Measurements from ENCODE around the gene LGALS9. TPM values are rescaled to one million over a fixed set of nuclear protein-coding genes. Genes with fewer than 3 reads are reported as not detected.
"Not testable (repeated sequence)": the region's sequence is repeated elsewhere in the genome, so short reads cannot be mapped to it uniquely, and the experiment has no call there.

LGALS9 gene
- total and polyA plus RNA-seq, 2 donors (not counting 1 experiment from before 2014, with no cell fraction given) = 1.7 to 2.1 TPM

DNA sequence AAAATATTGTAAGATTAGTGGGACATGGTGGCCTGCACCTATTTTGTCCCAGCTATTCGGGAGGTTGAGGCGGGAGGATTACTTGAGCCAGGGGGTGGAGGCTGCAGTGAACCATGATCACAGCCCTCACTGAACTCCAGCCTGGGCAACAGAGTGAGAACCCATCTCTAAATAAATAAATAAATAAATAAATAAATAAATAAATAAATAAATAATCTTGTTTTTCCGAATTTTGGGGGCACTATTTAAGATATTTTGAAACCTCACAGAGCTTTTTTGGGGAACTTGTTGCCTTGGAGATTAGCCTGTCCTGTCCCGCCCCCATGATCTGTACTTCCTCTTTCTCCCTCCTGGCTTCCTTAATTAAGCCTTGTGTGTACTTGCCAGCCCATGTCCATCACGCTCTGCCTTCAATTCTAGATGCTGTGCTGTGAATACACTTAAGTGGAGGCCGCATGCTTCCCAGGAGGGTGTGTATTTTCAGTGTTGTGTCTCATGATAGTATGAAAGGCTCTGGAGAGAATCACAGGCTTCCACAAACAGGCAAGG is 4.4 kb downstream of the LGALS9 start:
- no peak overlapping the region for H2AFZ ChIP-seq (ENCODE audit: low read length)
- H3K27ac ChIP-seq (ENCODE audit: insufficient read depth, low read length) = no peak overlapping the region
- H3K27me3 ChIP-seq (ENCODE audit: control insufficient read depth, insufficient read depth, low read length) = no peaks in the 10 kb centered on the region
- H3K4me3 ChIP-seq (replicated peaks in 1 of 4; ENCODE audit: control extremely low read depth in 1 of 4, insufficient read depth in 1 of 4, low read depth in 3 of 4, low read length in 4 of 4) = no peak overlapping the region
- TF ChIP-seq EZH2 (IDR thresholded peaks at IDR 0.05; ENCODE audit: low read length, missing control alignments) = no peak
- TF ChIP-seq, protein P1, sequence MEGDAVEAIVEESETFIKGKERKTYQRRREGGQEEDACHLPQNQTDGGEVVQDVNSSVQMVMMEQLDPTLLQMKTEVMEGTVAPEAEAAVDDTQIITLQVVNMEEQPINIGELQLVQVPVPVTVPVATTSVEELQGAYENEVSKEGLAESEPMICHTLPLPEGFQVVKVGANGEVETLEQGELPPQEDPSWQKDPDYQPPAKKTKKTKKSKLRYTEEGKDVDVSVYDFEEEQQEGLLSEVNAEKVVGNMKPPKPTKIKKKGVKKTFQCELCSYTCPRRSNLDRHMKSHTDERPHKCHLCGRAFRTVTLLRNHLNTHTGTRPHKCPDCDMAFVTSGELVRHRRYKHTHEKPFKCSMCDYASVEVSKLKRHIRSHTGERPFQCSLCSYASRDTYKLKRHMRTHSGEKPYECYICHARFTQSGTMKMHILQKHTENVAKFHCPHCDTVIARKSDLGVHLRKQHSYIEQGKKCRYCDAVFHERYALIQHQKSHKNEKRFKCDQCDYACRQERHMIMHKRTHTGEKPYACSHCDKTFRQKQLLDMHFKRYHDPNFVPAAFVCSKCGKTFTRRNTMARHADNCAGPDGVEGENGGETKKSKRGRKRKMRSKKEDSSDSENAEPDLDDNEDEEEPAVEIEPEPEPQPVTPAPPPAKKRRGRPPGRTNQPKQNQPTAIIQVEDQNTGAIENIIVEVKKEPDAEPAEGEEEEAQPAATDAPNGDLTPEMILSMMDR (conservative IDR thresholded peaks at IDR 0.05 in 1 of 2, IDR thresholded peaks at IDR 0.05 in 1 of 2; ENCODE audit: low read depth in 1 of 2, low read length in 2 of 2) = no peak
- DNase-seq (ENCODE audit: low read depth in 2 of 2) = no peak
- no peak overlapping the region for H3K9ac ChIP-seq (ENCODE audit: insufficient read depth, low read length)
- no peaks in the 10 kb centered on the region for H3K9me3 ChIP-seq (ENCODE audit: control insufficient read depth, insufficient read depth, low read depth, low read length)
- H3K79me2 ChIP-seq (ENCODE audit: control insufficient read depth, insufficient read depth, low read length) = no peaks in the 10 kb centered on the region
- H4K20me1 ChIP-seq (ENCODE audit: control insufficient read depth, extremely low read depth, insufficient read depth, low read length) = no peaks in the 10 kb centered on the region
- H3K36me3 ChIP-seq (ENCODE audit: control insufficient read depth, insufficient read depth, low read length) = no peaks in the 10 kb centered on the region
- no peak overlapping the region for H3K4me2 ChIP-seq (ENCODE audit: extremely low read depth, insufficient read depth, low read length)
- peaks cover 7% of the 10 kb centered on the region for H3K4me1 ChIP-seq (ENCODE audit: control insufficient read depth, extremely low read depth, insufficient read depth, low read length)

DNA sequence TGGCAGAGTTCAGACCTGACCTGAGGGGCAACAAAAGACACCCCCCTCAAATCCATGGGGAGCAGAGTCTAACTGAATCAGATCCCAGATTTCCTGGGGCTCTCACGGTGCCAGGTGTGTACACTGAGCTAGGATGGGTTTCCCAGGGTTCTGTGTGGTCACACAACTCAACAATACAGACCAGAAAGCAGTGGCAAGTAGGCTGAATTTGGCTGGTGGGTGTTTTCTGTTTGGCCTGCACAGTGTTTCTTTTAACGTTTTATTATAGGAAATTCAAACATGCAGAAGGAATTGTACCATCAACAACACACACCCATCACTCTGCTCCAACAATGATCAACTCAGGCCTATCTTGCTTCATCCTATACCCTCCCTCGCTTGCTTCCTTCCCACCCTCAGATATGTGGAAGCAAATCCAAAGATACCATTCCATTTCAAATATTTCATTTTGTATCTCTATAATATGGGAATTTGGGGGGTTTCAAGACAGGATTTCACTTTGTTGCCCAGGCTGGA is 5.1 kb downstream of the LGALS9 start:
- H3K4me1 ChIP-seq (ENCODE audit: control insufficient read depth, extremely low read depth, insufficient read depth, low read length); H2AFZ ChIP-seq (ENCODE audit: low read length); H3K79me2 ChIP-seq (ENCODE audit: control insufficient read depth, insufficient read depth, low read length); DNase-seq (ENCODE audit: low read depth in 2 of 2); H3K27ac ChIP-seq (ENCODE audit: insufficient read depth, low read length); H3K27me3 ChIP-seq (ENCODE audit: control insufficient read depth, insufficient read depth, low read length); H3K36me3 ChIP-seq (ENCODE audit: control insufficient read depth, insufficient read depth, low read length); H3K4me2 ChIP-seq (ENCODE audit: extremely low read depth, insufficient read depth, low read length); H3K4me3 ChIP-seq (replicated peaks in 1 of 4; ENCODE audit: control extremely low read depth in 1 of 4, insufficient read depth in 1 of 4, low read depth in 3 of 4, low read length in 4 of 4); H4K20me1 ChIP-seq (ENCODE audit: control insufficient read depth, extremely low read depth, insufficient read depth, low read length); H3K9ac ChIP-seq (ENCODE audit: insufficient read depth, low read length); H3K9me3 ChIP-seq (ENCODE audit: control insufficient read depth, insufficient read depth, low read depth, low read length): not testable (repeated sequence)

DNA sequence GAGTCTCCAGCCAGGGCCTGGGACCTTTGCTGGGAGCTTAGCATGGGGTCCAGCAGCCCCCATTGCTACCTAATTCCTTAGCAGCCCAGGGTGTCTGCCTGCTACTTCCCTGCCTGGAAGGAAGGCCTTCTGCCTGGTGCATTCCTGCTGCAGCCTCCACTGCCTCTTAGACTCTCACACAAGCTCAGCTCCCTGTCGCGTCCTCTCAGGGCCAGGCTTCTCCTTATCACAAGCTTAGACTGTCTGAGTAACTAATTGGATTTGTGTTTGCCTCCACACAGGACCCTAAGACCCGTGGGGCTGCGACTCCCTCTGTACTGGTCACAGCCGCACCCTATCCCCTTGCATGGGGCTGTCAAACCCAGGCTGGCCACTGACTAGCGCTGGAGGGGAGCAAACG is 6.8 kb downstream of the LGALS9 start:
- H3K4me2 ChIP-seq (ENCODE audit: extremely low read depth, insufficient read depth, low read length); H3K4me1 ChIP-seq (ENCODE audit: control insufficient read depth, extremely low read depth, insufficient read depth, low read length); H3K27me3 ChIP-seq (ENCODE audit: control insufficient read depth, insufficient read depth, low read length); H3K9ac ChIP-seq (ENCODE audit: insufficient read depth, low read length); H3K36me3 ChIP-seq (ENCODE audit: control insufficient read depth, insufficient read depth, low read length); H3K79me2 ChIP-seq (ENCODE audit: control insufficient read depth, insufficient read depth, low read length); H3K9me3 ChIP-seq (ENCODE audit: control insufficient read depth, insufficient read depth, low read depth, low read length); H2AFZ ChIP-seq (ENCODE audit: low read length); H3K27ac ChIP-seq (ENCODE audit: insufficient read depth, low read length); H4K20me1 ChIP-seq (ENCODE audit: control insufficient read depth, extremely low read depth, insufficient read depth, low read length); H3K4me3 ChIP-seq (replicated peaks in 1 of 4; ENCODE audit: control extremely low read depth in 1 of 4, insufficient read depth in 1 of 4, low read depth in 3 of 4, low read length in 4 of 4); DNase-seq (ENCODE audit: low read depth in 2 of 2): not testable (repeated sequence)

DNA sequence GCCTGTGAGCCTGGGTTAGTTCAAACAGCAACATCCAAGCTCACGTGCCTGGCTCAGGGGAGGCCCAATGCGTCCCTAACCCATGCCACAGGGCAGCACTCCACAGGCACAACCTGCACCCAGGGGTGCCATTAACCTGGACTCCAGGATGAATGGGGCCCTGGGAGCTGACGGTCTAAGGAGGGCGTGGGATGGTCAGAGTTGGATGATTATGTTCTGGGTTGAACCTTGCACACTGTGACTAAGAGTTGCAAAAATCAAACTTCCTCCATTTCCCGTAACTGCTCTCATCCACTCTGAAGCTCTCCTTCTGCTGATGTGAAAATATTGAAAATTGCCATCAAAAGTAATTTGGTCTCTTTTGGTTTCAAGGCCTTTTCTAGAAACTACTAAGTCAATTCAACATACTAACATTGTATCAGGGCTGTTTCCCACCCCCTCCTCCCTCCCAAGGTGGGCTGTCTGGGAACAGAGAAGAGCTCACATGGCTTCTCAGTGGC is 7.5 kb downstream of the LGALS9 start:
- H3K4me2 ChIP-seq (ENCODE audit: extremely low read depth, insufficient read depth, low read length); H3K79me2 ChIP-seq (ENCODE audit: control insufficient read depth, insufficient read depth, low read length); DNase-seq (ENCODE audit: low read depth in 2 of 2); H3K9me3 ChIP-seq (ENCODE audit: control insufficient read depth, insufficient read depth, low read depth, low read length); H3K27ac ChIP-seq (ENCODE audit: insufficient read depth, low read length); H3K4me3 ChIP-seq (replicated peaks in 1 of 4; ENCODE audit: control extremely low read depth in 1 of 4, insufficient read depth in 1 of 4, low read depth in 3 of 4, low read length in 4 of 4); H3K4me1 ChIP-seq (ENCODE audit: control insufficient read depth, extremely low read depth, insufficient read depth, low read length); H3K27me3 ChIP-seq (ENCODE audit: control insufficient read depth, insufficient read depth, low read length); H3K9ac ChIP-seq (ENCODE audit: insufficient read depth, low read length); H3K36me3 ChIP-seq (ENCODE audit: control insufficient read depth, insufficient read depth, low read length); H2AFZ ChIP-seq (ENCODE audit: low read length); H4K20me1 ChIP-seq (ENCODE audit: control insufficient read depth, extremely low read depth, insufficient read depth, low read length): not testable (repeated sequence)
